Calu3 (cell line): Measurements from ENCODE around the gene SUPT4H1. TPM values are rescaled to one million over a fixed set of nuclear protein-coding genes. Genes with fewer than 3 reads are reported as not detected.

Source experiments
- BruUV-seq: library from RNA; stranded (reverse); fragments of 400-500 nt; replicated peaks from 2 replicates; lab custom pipeline; 2021; lab: Mats Ljungman, UMichigan
- CTCF ChIA-PET: fragments of 300-600 bp; sonication (Branson Sonifier 250); formaldehyde crosslinking; loops from one replicate; lab custom pipeline; 2022; ENCODE audit warnings: antibody characterized with exemption; lab: Charles Lee
- DNase-seq: peaks from one replicate; pipeline ENCODE4 v3.0.0; 2022
- H3K27ac Mint-ChIP-seq: one replicate; pipeline ENCODE4 v1.8.0; 2022; ENCODE audit warnings: mixed read lengths; ENCODE audit not compliant: unreplicated experiment
- H3K27me3 Mint-ChIP-seq: one replicate; pipeline ENCODE4 v1.8.0; 2022; ENCODE audit warnings: mixed read lengths; ENCODE audit not compliant: unreplicated experiment
- H3K36me3 Mint-ChIP-seq: one replicate; pipeline ENCODE4 v1.8.0; 2022; ENCODE audit warnings: mild to moderate bottlenecking, moderate library complexity, mixed read lengths; ENCODE audit not compliant: insufficient read depth, unreplicated experiment
- H3K4me1 Mint-ChIP-seq: one replicate; pipeline ENCODE4 v1.8.0; 2022; ENCODE audit warnings: mild to moderate bottlenecking, low read depth, mixed read lengths; ENCODE audit not compliant: unreplicated experiment
- H3K4me3 Mint-ChIP-seq: one replicate; pipeline ENCODE4 v1.8.0; 2022; ENCODE audit warnings: mild to moderate bottlenecking, low read depth, moderate library complexity, mixed read lengths; ENCODE audit not compliant: unreplicated experiment
- H3K9me3 Mint-ChIP-seq: one replicate; pipeline ENCODE4 v1.8.0; 2022; ENCODE audit warnings: low read depth, mixed read lengths; ENCODE audit not compliant: unreplicated experiment
- CTCF ChIP-seq: fragments of 200-600 bp; IDR thresholded peaks from one replicate; pipeline ENCODE4 v1.8.0; 2022; ENCODE audit warnings: antibody characterized with exemption; ENCODE audit not compliant: unreplicated experiment
- intact Hi-C: fragments of 100-400 bp; cut with micrococcal nuclease; formaldehyde crosslinking; loops from one replicate; pipeline ENCODE4 v1.10.0; 2022; ENCODE audit not compliant: unreplicated experiment
- total RNA-seq: library from RNA; stranded (reverse); gene quantifications from 2 replicates; pipeline ENCODE4 v1.2.3, GENCODE V29; 2022

The SUPT4H1 gene
- total RNA-seq, 1 experiment from 2014 or later = 40.3 TPM

GRCh38 chr17:58379511-58379824, 27.5 kb upstream of the SUPT4H1 start:
- no peak overlapping the region for H3K27ac Mint-ChIP-seq
- CTCF ChIA-PET = interaction anchor here (1.3 kb wide), 1 partner anchor 10 kb away, joined by 3 read pairs; no protein-coding TSS in a partner anchor

GRCh38 chr17:58378733-58379510, 26.9 kb upstream of the SUPT4H1 start:
- CTCF ChIA-PET = interaction anchor here (1.3 kb wide), 1 partner anchor 11 kb away, joined by 3 read pairs; no protein-coding TSS in a partner anchor
- no peak for TF ChIP-seq CTCF
- peaks cover 58% of the 10 kb centered on the region for H3K4me1 Mint-ChIP-seq
- intact Hi-C loops = no loop called here
- BruUV-seq = no TSS peak
- H3K36me3 Mint-ChIP-seq = peaks cover 5% of the 10 kb centered on the region
- no peaks in the 10 kb centered on the region for H3K27me3 Mint-ChIP-seq
- H3K9me3 Mint-ChIP-seq = no peaks in the 10 kb centered on the region
- no peak for DNase-seq
- H3K27ac Mint-ChIP-seq = no peak overlapping the region
- no peak overlapping the region for H3K4me3 Mint-ChIP-seq

More at GRCh38 chr17:58379511-58379824, 27.5 kb upstream of the SUPT4H1 start:
- H3K4me1 Mint-ChIP-seq = peaks cover 64% of the 10 kb centered on the region
- DNase-seq = no peak
- H3K36me3 Mint-ChIP-seq = peaks cover 5% of the 10 kb centered on the region
- intact Hi-C loops = no loop called here
- no peak overlapping the region for H3K4me3 Mint-ChIP-seq
- no peak for TF ChIP-seq CTCF
- H3K27me3 Mint-ChIP-seq = no peaks in the 10 kb centered on the region
- no TSS peak for BruUV-seq
- H3K9me3 Mint-ChIP-seq = no peaks in the 10 kb centered on the region

- Mint-ChIP-seq H3K27me3 (no peaks in the 10 kb centered on the region), H3K4me1 (peaks cover 54% of the 10 kb centered on the region), H3K4me3 (no peak overlapping the region), H3K27ac (peak overlapping the region; percentile 55), H3K9me3 (no peaks in the 10 kb centered on the region), H3K36me3 (peaks cover 5% of the 10 kb centered on the region)
- BruUV-seq = no TSS peak
- CTCF ChIA-PET = no interaction called here
- intact Hi-C loops = no loop called here
- no peak for TF ChIP-seq CTCF
- no peak for DNase-seq
Observed at GRCh38 chr17:58377661-58378060, 25.7 kb upstream of the SUPT4H1 start.

- BruUV-seq = no TSS peak
- CTCF ChIA-PET = interaction anchor here (0.6 to 1.0 kb wide), 3 partner anchors 13 to 125 kb away, joined by 3 to 5 read pairs (median 4); partner anchors contain the start of gene RNF43
- Mint-ChIP-seq H3K36me3 (peaks cover 5% of the 10 kb centered on the region), H3K9me3 (no peaks in the 10 kb centered on the region), H3K27ac (peak overlapping the region; percentile 55), H3K4me3 (no peak overlapping the region), H3K4me1 (peaks cover 49% of the 10 kb centered on the region), H3K27me3 (no peaks in the 10 kb centered on the region)
- TF ChIP-seq CTCF = no peak
- peak; percentile 68 for DNase-seq
- intact Hi-C loops = no loop called here
Observed at GRCh38 chr17:58377093-58377601, 25.1 kb upstream of the SUPT4H1 start.
